HG03045 (cell line): ENCODE data around the gene HMCES.

Source experiments
- ATAC-seq: cut with Tn5 transposase; IDR thresholded peaks from one replicate; pipeline ENCODE4 v1.9.1; 2021; ENCODE audit warnings: mild to moderate bottlenecking, moderate library complexity; ENCODE audit not compliant: unreplicated experiment

The HMCES gene, protein sequence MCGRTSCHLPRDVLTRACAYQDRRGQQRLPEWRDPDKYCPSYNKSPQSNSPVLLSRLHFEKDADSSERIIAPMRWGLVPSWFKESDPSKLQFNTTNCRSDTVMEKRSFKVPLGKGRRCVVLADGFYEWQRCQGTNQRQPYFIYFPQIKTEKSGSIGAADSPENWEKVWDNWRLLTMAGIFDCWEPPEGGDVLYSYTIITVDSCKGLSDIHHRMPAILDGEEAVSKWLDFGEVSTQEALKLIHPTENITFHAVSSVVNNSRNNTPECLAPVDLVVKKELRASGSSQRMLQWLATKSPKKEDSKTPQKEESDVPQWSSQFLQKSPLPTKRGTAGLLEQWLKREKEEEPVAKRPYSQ

DNA sequence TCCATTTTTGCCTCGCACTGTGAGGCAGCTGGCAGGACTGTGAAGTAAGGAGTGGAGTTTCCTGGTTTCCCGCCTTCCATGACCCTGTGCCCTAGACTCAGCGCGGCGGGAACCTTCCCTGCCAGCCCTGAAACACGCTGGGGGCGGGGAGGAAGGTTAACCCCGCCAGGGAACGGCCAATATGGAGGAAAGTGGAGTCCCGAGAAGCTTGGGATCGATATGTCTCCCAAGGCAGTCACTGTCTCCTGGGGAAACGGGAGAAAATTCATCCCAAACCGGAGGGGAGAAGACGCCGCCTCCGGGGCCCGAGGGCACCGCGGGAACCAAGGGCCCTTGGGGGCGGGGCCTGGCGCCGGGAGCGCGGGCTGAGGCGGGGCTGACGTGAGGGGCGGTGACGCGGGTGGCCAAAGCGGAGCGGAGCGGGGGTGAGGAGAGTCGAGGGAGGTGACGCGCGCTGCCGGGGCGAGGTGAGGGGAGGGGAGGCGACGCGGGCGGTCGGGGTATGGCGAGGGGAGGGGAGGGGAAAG lies at the start of gene HMCES:
TSS of gene HMCES (plus strand) at position 432 of the 527 bp plus-strand sequence. CDS start 863 bp downstream, outside the sequence.
- ATAC-seq, result peak; percentile 61

DNA sequence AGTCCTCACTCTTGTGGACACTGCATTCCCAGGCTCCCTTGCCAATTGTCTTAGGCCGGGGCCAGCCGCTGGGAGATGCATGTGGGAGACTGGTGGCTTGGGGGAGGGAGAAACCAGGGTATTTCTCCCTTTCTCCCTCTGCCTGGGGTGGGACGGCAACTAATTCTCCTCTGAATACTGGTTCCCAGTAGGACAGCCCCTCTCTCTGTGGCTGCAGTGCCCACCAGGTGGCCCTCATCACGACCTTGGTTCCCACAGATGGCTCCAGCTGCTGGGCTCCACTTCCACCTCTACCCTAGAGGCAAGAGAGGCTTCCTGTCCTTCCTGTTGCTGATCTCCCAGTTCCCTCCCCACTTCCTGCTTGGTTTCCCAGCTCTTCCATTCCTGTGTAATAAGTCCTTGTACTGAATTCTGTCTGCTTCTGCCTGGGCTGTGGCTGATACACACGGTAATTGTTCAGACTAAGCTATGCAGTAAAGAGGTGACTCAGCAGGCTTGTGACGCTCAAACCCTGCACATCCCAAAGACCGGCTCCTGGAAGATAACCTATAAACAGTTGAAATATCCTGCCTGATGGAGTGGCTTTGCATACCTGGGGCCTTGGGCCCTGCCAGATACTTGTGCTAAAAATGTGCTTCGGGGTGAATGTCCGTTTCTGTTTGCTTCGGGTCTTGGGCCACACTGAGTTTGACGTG lies 49.6 kb upstream of the HMCES start:
- ATAC-seq, result no peak

DNA sequence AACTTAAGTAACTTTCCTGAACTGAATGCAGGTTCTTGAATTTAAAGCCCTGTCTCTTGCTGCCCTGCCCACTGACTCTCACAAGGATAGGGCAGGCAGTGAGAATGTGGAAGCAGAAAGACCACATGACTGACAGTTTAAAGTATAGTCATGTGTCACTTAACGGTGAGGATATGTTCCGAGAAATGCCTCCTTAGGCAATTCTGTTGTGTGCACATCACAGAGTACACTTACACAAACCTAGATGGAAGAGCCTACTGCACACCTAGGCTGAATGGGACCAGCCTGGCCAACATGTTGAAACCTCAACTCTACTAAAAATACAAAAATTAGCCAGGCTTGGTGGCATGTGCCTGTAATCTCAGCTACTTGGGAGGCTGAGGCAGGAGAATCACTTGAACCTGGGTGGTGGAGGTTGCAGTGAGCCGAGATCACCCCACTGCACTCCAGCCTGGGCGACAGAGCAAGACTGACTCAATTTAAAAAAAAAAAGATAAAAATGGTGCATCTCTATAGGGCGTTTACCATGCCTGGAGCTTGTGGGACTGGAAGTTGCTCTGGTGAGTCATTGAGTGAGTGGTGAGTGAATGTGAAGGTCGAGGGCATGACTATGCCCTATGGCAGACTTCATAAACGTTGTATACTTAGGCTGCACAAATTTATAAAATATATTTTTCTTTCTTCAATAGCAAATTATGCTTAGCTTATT lies 48.2 kb upstream of the HMCES start:
- no peak for ATAC-seq

DNA sequence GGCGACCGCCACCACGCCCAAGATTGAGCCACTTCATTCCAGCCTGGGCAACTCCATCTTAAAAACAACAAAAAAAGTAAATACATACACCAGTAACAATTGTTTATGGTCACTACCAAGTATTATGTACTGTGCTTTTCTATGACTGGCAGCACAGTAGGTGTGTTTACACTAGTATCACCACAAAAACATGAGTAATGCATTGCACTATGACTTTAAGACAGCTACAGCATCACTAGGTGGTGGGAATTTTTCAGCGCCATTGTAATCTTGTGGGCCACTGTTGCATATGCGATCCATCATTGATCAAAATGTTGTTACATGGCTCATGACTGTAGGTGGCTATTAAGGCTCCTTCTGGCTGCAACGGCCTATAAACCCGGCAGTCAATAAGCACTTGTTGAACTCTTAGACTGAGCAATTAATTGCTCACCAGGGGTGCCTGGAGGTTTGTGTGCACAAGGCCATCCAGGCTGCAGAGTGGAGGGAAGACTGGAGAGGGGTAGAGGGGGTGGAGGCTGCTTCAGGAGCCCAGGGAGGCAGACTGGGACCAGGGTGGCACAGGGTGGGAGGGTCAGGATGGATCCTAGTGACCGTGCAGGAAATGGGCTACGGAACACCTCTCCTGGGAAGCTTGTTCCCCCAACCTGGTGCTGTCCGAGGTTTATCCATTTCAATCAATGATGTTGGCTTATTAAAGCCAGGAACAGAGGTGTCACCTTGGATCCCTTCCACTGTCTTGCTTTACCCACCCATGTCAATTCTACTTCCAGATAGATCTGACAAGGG lies 47.1 kb upstream of the HMCES start:
- ATAC-seq, result no peak

DNA sequence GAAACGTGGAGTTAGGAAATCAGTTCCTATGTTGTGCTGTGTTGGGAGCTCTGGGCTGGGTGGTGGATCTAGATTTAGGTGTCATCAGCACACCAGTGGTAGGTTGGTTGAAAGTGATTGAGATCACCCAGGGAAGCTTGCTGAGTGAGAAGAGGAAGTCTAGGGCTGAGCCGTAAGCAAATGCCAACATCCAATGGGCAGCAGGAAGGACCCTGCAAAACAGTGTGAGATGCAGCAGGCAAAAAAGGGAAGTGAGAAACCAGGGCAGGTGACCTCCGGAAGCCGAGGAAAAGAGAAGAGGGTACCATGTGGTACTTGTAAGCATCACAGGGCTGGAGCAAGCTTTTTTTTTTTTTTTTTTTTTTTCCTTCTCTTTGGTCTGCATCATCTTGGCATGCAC lies 45.1 kb upstream of the HMCES start:
- ATAC-seq, result peak; percentile 75

DNA sequence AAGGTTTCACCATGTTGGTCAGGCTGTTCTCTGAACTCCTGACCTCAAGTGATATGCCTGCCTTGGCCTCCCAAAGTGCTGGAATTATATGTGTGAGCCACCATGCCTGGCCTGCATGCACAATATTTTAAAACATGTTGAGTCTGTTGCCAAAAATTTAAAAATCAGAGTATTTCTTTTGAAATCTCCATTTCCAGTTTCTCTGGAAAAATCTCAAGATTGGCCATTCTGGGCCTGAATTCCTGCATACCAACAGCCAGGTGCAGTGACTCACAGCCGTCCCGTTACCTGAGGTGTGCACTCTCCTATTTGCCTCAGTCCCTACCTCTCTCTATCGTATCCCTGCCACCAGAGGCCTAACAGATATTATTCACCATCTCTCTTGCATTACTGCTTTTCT lies 44.2 kb upstream of the HMCES start:
- ATAC-seq, result no peak

DNA sequence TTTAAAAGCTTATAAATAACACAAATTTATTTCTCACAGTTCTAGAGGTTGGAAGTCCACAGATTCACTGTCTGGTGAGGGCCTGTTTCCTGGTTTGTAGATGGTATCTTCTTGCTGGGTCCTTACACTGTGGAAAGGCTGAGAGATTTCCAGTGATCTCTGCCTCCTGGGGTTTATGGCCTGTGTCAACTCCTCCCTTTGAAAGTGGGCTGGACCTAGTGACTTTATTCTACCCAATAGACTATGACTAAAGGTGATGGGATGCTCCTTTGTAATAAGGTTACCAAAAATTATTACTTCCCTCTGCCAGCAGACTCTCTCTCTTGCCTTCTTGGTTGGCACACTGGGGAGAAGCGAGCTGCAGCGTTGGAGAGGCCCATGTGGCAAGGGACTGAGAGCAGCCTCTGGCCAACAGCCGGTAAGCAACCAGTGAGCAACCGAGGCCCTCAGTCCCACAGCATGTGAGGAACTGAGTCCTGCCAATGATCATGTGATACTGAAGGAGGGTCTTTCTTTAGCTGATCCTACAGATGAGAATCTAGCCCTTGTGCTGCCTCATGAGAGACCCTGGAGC lies 43.2 kb upstream of the HMCES start:
- no peak for ATAC-seq

DNA sequence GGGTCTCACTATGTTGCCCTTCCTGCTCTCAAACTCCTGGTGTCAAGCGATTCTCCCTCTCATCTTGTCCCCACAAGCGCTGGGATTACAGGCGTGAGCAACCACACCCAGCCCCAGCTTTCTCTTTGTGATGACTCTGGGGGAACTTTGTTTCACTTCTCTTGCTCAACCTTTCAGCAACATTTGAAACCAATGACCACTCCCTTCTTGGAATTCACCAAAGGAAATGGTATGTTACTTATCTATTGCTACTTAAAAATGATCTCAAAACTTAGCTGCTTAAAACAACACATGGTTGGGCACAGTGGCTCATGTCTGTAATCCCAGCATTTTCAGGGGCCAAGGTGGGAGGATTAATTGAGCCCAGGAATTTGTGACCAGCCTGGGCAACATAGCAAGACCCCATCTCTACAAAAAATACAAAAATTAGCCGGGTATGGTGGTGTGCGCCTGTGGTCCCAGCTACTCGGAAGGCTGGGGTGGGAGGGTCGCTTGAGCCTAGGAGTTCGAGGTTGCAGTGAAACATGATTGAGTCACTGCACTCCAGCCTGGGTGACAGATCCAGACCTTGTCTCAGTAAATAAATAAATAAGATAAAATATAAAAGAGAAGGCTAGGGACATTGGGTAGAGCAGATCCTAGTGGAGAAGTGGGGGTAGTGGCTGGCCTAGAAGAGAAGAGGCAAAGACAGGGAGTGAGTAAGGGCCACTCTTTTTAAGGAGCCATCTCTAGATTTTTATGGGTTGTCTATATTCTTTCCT lies 39.5 kb upstream of the HMCES start:
- no peak for ATAC-seq

DNA sequence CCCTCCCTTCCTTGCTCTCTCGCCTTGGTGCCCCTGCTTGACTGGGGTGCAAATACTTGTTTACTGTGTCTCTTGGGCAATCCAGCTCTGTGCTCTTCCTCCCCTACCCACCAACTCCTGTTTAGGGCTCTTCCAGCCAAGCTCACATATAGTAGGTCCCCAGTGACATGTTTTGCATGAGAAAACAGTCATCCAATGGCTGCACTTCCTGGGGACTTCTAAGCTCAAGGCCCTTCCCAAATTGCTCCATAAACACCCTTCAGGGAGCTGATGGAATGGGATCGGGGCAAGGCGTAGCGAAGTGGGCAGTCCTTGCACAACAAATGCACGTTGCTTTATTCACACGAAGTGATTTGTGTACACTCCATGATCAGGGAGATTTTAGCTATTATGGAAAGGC lies 38.7 kb upstream of the HMCES start:
- no peak for ATAC-seq

DNA sequence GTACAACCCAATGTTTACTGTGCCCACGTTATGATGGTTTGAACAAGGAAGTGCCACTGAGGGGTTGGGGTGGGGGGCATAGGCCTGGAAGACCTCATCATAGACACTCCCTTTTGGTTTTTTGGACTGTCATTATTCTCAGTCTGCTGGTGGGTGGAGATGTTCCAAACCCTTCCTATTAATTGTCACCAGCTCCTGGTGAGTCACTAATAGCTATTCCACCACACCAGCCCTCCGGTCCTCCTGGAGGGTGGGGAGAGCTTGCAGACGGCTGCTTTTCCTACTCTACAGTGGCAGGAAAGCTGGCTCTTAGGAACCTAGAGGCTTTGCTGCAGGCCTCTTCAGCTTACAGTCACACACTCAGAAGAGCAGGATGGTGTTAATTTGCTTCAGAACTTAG lies 38.2 kb upstream of the HMCES start:
- ATAC-seq, result no peak

DNA sequence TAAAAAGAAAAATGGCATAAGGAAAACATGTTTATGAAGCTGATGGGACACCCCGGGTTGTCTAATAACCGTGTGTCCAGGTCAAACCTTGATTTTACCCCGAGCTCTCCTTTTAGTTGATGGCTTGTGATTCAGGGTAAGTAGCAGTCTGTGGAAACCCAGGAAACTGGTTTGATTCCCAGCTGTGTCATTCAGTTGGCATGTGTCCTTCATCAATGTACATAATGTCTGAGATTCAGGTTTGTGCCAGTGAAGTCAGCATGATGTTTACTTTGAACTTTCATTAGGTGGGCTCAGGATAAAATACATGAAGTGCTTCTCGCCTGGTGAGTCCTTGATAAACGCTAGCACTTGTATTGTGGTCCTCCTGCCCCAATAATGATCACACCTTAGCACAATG lies 33.5 kb upstream of the HMCES start:
- no peak for ATAC-seq

DNA sequence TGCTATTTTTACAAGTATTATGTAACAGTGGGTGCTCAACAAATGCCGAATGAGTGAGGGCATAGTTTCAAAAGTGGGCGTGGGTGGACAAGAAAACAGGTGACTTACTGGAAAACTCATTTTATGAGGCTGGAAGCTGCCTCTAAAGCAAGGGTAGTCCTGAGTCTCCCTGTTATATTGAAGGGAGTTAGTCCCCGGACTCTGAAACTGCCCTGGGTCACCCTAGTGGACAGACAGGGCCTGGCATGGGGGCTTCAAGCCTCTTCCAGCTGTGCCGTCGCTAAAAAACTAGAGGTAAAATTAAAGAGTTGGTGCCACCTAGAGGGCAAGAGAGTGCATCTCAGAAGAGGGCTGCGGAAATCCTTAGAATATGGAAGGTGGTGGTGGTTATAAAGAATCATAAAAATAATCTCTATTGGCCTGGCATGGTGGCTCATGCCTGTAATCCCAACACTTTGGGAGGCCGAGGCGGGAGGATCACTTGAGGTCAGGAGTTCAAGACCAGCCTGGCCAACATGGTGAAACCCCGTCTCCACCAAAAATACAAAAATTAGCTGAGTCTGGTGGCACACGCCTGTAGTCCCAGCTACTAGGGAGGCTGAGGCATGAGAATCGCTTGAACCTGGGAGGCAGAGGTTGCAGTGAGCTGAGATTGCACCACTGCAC lies 32.9 kb upstream of the HMCES start:
- ATAC-seq, result peak; percentile 50

DNA sequence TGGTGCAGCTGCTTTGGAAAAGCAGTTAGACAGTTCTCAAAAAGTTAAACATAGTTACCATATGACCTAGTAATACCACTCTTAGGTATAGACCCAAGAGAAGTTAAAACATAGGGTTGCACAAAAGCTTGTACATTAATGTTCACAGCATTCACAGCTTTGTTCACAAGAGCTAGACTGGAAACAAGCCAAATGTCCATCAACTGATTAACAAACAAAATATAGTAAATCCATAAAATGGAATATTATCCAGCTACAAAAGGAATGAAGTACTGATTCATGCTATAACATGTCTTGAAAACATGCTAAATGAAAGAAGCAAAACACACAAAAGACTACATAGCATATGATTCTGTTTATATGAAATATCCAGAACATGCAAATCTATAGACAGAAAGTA lies 32.0 kb upstream of the HMCES start:
- no peak for ATAC-seq

DNA sequence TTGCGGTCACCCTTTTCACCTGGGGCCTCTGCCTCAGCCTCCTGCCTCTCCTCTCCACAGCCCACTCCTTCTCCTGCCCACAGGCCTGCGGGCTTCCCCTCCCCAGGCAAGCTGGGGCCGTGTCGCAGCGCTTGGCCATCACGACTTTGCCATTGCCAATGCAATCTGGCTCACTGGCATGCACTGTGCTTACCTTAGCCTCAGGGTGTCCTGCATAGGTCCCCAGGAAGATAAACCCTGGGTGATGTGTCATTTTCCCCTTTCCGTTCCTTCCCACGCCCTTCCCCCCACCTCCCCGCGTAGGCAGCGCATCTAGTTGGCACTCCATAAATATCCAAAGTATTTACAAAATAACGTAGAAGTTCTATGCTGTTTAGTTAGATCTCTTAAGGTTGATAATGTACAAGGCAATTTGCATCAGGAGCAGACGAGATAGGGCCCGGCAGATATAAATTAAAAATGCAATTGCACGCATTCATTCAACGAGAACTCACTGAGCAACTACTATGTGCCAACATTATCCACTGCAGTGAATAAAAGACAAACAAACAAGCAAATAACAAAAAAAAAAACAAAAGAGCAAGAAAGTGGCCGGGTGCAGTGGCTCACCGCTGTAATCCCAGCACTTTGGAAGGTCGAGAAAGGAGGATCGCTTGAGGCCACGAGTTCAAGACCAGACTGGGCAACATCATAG lies 30.2 kb upstream of the HMCES start:
- no peak for ATAC-seq

DNA sequence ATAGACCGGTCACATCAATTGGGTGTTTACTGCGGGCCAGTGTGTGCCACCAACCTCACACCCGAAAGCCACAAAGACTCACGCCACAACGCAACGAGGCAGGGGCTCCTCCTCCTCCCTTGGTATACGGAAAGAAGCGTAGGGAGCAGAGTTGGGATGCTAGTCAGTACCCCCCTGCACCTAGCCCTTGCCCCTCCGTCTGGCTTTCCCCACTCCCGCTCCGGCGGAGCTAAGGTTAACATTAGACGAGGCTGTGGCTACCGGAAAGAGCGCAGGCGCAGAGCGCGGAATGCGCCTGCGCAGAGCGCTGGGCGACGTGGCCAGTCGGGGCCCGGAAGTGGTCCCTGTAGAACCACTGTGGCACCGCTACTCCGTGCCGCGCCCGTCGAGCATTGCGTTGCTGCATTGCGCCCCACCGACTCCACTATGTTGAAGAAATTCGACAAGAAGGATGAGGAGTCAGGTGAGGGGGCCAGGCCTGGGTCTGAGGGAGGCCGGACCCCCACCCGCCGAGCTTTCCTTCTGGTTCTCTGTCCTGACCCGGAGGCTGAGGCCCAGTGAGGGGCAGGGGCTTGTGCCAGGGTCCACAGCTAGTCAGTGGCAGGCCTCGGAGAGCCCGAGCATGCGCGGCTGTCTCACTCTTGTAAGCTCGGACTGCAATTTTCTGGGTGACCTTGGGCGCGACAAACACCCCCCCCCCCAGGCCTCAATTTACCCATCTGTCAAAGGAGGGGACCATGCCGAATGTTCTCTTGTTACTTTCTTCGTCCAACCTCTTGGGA lies 29.2 kb upstream of the HMCES start, which contains the start of gene COPG1:
TSS of gene COPG1 (plus strand) at position 323 of the 782 bp plus-strand sequence. CDS start at position 427, 104 bp downstream.
- peak; percentile 88 for ATAC-seq

DNA sequence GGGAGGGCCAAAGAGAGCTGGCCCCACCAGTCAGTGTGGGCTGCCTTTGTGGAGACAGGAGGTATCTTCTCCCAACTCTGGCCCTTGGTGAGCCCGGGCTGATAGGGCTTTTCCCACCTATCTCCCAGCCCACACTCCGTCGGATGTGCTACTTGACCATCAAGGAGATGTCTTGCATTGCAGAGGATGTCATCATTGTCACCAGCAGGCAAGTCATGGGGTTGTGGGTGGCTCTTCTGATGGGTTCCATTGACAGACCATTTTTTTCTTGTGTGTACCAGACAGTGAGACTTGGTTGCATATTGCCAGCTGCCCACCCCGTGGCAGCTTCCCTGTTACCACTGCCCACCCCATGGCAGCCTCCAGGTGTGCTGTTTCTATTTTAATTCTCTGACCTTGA lies 25.9 kb upstream of the HMCES start:
- no peak for ATAC-seq

DNA sequence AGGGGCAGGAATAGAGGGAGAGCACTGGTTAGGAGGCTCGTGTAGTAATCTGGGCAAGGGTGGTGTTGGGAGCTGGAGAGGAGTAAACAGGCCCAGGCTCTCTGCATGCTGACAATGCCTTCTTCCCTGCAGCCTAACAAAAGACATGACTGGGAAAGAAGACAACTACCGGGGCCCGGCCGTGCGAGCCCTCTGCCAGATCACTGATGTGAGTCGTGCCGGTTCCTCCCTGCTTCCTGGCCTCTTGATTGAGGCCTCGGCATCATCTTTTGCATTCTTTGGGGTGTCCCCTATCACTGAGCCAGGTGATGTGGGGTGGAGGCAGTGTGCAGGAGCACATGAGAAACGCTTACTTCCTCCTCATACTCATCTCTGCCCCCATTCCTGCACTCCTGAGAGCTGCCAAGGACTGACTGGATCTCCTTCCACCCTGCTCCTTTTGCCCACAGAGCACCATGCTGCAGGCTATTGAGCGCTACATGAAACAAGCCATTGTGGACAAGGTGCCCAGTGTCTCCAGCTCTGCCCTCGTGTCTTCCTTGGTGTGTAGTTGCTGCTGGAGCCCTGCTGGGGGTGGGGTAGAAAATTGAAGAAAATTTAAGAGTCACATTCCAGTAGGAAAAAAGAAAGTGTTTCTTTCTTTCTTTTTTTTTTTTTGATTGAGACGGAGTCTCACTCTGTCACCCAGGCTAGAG lies 24.0 kb upstream of the HMCES start:
- no peak for ATAC-seq
